MM.1S (cell line): ENCODE results near the gene IDH2.

Source experiments
- DNase-seq: peaks from one replicate; pipeline ENCODE4 v3.0.0-alpha.2; 2015
- H2AFZ ChIP-seq: fragments of 300-600 bp; sonication (generic); 2 replicates; pipeline ENCODE4 v1.6.0; 2016; ENCODE audit warnings: antibody characterized with exemption, low read length
- H3F3A ChIP-seq: fragments of 300-600 bp; sonication (generic); 2 replicates; pipeline ENCODE4 v1.6.1; 2016; ENCODE audit warnings: mild to moderate bottlenecking, antibody characterized with exemption, low read length, moderate library complexity, mixed read lengths; ENCODE audit not compliant: insufficient read depth
- H3K27ac ChIP-seq: fragments of 300-600 bp; sonication (generic); 2 replicates; pipeline ENCODE4 v1.5.1; 2016; ENCODE audit warnings: mild to moderate bottlenecking, low read length
- H3K27me3 ChIP-seq: fragments of 300-600 bp; sonication (generic); replicated peaks from 2 replicates; pipeline ENCODE4 v1.6.0; 2016; ENCODE audit warnings: low read length; ENCODE audit not compliant: insufficient read depth
- H3K36me3 ChIP-seq: fragments of 300-600 bp; sonication (generic); replicated peaks from 2 replicates; pipeline ENCODE4 v1.6.1; 2016; ENCODE audit warnings: mild to moderate bottlenecking, low read length, mixed read lengths; ENCODE audit not compliant: insufficient read depth
- H3K4me1 ChIP-seq: fragments of 300-600 bp; sonication (generic); 2 replicates; pipeline ENCODE4 v1.6.1; 2016; ENCODE audit warnings: low read length, mixed read lengths
- H3K4me2 ChIP-seq: fragments of 300-600 bp; sonication (generic); 2 replicates; pipeline ENCODE4 v1.6.0; 2016; ENCODE audit warnings: low read depth, low read length
- H3K4me3 ChIP-seq: fragments of 300-600 bp; sonication (generic); 2 replicates; pipeline ENCODE4 v1.5.1; 2016; ENCODE audit warnings: low read length, mixed read lengths
- H3K79me2 ChIP-seq: fragments of 300-600 bp; sonication (generic); 2 replicates; pipeline ENCODE4 v1.6.1; 2016; ENCODE audit warnings: mixed run types, low read length, mixed read lengths
- H3K9ac ChIP-seq: fragments of 300-600 bp; sonication (generic); 2 replicates; pipeline ENCODE4 v1.6.1; 2016; ENCODE audit warnings: low read length, mixed read lengths
- H3K9me2 ChIP-seq: fragments of 300-600 bp; sonication (generic); replicated peaks from 2 replicates; pipeline ENCODE4 v1.6.1; 2016; ENCODE audit warnings: mild to moderate bottlenecking, low read length, mixed read lengths; ENCODE audit not compliant: insufficient read depth
- H3K9me3 ChIP-seq: fragments of 300-600 bp; sonication (generic); replicated peaks from 2 replicates; pipeline ENCODE4 v1.6.1; 2016; ENCODE audit warnings: mild to moderate bottlenecking, low read length, mixed read lengths; ENCODE audit not compliant: insufficient read depth
- H4K20me1 ChIP-seq: fragments of 300-600 bp; sonication (generic); 2 replicates; pipeline ENCODE4 v1.6.1; 2016; ENCODE audit warnings: mild to moderate bottlenecking, low read length, moderate library complexity, mixed read lengths; ENCODE audit not compliant: insufficient read depth
- EZH2 ChIP-seq: fragments of 300-600 bp; sonication (generic); optimal IDR thresholded peaks from 2 replicates; pipeline ENCODE3; 2017; ENCODE audit warnings: low read depth, mild to moderate bottlenecking, antibody characterized with exemption, low read length, mixed read lengths
- EZH2phosphoT487 ChIP-seq: fragments of 300-600 bp; sonication (generic); IDR thresholded peaks from 2 replicates; pipeline ENCODE4 v1.6.1; 2018; ENCODE audit warnings: antibody characterized with exemption, low read length
- TF ChIP-seq, protein P1 (sequence below): fragments of 300-600 bp; sonication (generic); IDR thresholded peaks from 2 replicates; pipeline ENCODE4 v1.5.1; 2016; ENCODE audit warnings: antibody characterized with exemption, low read length, mixed read lengths

The IDH2 gene

DNA sequence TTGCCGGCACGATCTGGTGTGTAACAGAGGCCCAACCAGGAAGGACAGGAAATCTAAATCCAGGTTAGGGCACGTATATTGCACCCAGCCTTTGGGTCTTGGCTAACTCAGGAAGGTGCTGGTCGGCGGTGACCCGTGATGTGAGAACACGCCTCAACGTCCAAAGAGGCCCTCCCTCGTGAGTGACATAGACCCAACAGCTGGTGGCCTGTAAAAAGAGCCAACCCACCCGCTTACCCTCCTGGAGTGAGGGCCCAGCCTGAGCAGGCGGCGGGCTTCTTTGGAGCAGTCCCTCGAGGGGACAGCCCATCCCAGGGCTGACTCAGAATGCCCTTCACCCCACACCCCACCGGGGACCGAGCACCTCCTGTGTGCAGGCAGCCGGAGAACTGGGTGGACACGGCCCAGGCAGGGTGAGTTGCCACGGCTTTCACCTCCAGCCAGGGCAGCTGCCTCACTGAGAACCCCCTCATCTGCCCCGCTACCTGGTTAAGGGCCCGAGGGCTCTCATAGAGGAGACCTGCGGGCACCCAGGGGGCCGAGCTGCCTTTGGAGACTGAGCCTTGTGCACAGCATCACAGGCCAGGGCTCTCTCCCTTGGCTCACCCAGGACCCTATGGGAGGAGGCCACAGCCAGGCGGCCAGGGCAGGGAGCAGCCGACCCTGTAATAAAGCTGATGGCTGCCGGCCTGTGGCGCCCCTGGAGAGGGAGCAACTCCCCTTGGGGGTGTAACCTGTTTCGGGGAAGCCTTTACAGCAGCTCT, 59.3 kb downstream of the IDH2 start:
- peaks cover 23% of the 10 kb centered on the region for H3F3A ChIP-seq
- no peak overlapping the region for H3K4me3 ChIP-seq
- H2AFZ ChIP-seq, result no peak overlapping the region
- DNase-seq, result no peak
- TF ChIP-seq EZH2 (no peak), EZH2phosphoT487 (no peak)
- TF ChIP-seq, protein P1, sequence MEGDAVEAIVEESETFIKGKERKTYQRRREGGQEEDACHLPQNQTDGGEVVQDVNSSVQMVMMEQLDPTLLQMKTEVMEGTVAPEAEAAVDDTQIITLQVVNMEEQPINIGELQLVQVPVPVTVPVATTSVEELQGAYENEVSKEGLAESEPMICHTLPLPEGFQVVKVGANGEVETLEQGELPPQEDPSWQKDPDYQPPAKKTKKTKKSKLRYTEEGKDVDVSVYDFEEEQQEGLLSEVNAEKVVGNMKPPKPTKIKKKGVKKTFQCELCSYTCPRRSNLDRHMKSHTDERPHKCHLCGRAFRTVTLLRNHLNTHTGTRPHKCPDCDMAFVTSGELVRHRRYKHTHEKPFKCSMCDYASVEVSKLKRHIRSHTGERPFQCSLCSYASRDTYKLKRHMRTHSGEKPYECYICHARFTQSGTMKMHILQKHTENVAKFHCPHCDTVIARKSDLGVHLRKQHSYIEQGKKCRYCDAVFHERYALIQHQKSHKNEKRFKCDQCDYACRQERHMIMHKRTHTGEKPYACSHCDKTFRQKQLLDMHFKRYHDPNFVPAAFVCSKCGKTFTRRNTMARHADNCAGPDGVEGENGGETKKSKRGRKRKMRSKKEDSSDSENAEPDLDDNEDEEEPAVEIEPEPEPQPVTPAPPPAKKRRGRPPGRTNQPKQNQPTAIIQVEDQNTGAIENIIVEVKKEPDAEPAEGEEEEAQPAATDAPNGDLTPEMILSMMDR, result no peak
- H3K4me1 ChIP-seq, result peaks cover 35% of the 10 kb centered on the region
- H3K9me3 ChIP-seq, result no peaks in the 10 kb centered on the region
- no peaks in the 10 kb centered on the region for H4K20me1 ChIP-seq
- H3K27ac ChIP-seq, result no peak overlapping the region
- peaks cover 85% of the 10 kb centered on the region for H3K79me2 ChIP-seq
- H3K9ac ChIP-seq, result no peak overlapping the region
- H3K9me2 ChIP-seq, result no peaks in the 10 kb centered on the region
- no peaks in the 10 kb centered on the region for H3K36me3 ChIP-seq
- H3K27me3 ChIP-seq, result no peaks in the 10 kb centered on the region
- no peak overlapping the region for H3K4me2 ChIP-seq

DNA sequence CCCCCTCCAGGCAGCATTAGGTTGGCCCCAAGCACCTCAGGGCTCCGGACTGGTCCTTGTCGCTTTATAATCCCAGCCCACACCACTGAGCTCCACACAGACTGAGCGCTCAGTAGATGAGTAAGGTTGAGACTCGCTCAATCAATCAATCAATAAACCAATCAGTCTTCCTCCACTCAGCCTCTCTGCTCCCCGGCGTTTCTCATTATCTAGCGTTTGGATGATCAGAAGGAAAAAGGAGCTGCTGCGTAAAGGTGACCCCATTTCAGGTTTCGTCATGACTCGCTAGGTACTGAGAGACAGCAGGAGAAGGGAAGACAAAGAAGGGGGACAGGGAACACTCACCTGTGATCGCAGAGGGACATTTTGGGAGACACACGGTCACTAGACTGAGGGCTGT, 59.9 kb downstream of the IDH2 start:
- no peak for DNase-seq
- H3K9ac ChIP-seq, result no peak overlapping the region
- no peaks in the 10 kb centered on the region for H3K36me3 ChIP-seq
- H3K4me2 ChIP-seq, result no peak overlapping the region
- H3K4me1 ChIP-seq, result peaks cover 35% of the 10 kb centered on the region
- no peaks in the 10 kb centered on the region for H3K9me2 ChIP-seq
- H2AFZ ChIP-seq, result no peak overlapping the region
- H4K20me1 ChIP-seq, result no peaks in the 10 kb centered on the region
- TF ChIP-seq EZH2phosphoT487 (no peak), EZH2 (no peak)
- TF ChIP-seq, protein P1, result no peak
- no peak overlapping the region for H3K4me3 ChIP-seq
- H3K27me3 ChIP-seq, result no peaks in the 10 kb centered on the region
- peaks cover 86% of the 10 kb centered on the region for H3K79me2 ChIP-seq
- peaks cover 17% of the 10 kb centered on the region for H3F3A ChIP-seq
- H3K9me3 ChIP-seq, result no peaks in the 10 kb centered on the region
- no peak overlapping the region for H3K27ac ChIP-seq

DNA sequence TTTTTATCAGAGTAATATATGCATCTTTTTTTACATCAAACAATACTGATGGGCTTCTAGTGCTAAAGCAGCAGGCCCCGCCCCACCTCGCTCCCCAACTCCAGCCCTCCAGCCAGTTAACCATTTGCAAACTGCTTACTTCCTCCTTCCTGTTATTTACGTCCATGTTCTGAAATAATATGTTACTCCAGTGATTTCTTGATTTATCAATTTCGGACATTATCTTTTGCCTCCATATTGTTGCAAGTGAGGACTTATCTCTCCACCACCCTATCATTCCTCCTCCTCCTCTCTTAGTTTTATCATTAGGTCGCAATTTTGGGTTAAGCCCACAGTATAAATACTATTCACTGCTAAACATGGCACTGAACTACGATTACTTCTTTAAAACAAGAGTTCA, 61.6 kb downstream of the IDH2 start:
- no peaks in the 10 kb centered on the region for H3K36me3 ChIP-seq
- no peaks in the 10 kb centered on the region for H4K20me1 ChIP-seq
- H3K4me2 ChIP-seq, result no peak overlapping the region
- no peak overlapping the region for H3K4me3 ChIP-seq
- H3K79me2 ChIP-seq, result peaks cover 91% of the 10 kb centered on the region
- no peak overlapping the region for H3K27ac ChIP-seq
- no peaks in the 10 kb centered on the region for H3K27me3 ChIP-seq
- H3F3A ChIP-seq, result no peaks in the 10 kb centered on the region
- TF ChIP-seq EZH2 (no peak), EZH2phosphoT487 (no peak)
- TF ChIP-seq, protein P1, result no peak
- peaks cover 22% of the 10 kb centered on the region for H3K4me1 ChIP-seq
- no peak overlapping the region for H3K9ac ChIP-seq
- no peaks in the 10 kb centered on the region for H3K9me2 ChIP-seq
- no peak for DNase-seq
- no peaks in the 10 kb centered on the region for H3K9me3 ChIP-seq
- no peak overlapping the region for H2AFZ ChIP-seq
